ENCODE measurements around the gene TSPAN13.

Gene TSPAN13

DNA sequence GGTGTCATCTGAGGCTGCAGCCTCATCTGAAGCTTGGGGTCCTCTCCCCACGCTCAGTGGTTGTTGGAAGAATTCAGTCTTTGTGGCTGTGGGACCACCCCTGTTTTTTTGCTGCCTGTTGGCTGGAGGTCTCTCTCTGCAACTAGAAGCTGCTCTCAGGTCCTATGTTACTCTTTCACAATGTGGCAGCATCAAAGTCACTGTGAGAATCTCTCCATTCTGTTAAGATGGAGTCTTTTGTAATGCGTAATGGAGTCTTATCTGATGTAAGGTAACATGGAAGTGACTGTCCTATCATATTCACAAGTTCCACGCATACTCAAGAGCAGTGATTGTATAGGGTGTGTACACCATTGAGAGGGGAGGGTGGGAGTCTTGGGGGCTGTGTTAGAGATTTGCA is 24.9 kb downstream of the TSPAN13 start:
- DNase-seq = no peak

DNA sequence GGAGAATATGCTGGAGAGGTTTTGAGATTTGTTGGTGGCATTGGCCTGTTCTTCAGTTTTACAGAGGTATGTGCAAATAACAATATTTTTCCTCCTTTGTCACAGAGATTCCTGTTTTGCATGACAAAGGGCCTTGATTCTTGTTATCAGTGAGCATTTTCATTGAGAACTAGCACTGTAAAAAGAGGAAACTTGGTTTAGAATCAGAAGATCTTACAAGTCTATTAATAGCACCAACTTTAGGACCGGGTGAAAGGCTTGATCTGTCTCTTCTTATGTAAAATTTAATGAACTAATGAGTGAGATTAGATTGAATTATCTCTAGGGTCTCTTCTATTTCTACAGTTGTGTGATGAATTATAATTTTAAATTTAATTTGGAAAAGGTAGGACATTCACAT is 25.5 kb downstream of the TSPAN13 start:
- peak; percentile 53 for DNase-seq

DNA sequence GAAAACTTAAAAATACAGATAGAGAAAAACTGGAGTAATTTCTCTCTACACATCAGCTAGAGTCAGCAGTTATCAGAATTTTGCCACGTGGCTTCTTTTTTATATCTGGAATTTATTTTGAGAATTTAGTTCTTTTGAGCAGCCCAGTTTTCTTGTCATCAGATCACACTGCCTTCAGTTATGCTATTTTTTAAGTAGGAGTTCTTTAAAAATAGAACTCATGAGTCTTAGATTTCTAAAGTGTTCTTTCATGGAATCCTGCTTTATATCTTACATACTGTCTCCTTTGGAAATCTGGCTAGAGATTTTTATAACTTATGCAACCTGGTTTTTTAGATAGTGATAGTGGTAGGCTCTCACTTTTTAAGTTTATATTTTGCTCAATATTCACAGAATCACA is 27.0 kb downstream of the TSPAN13 start:
- no peak for DNase-seq

DNA sequence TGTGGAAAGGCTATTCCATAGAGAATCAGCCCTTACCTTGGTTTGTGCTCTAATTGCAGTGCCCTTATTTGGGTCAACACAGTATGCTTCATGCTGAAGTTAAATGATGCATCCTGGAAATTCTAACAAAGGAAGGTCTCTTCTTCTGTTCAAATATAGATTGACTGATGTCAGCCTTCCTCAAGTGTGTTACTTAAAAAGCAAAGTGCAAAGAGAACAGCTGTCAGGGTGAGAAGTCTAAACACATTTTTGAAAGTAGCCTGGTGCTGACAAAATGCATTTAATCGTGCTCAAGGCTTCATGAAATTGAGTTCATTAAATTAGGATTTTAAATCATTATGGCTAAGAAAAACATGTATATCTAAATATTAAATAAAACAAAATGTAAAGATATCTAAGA is 31.8 kb downstream of the TSPAN13 start:
- no peak for DNase-seq

DNA sequence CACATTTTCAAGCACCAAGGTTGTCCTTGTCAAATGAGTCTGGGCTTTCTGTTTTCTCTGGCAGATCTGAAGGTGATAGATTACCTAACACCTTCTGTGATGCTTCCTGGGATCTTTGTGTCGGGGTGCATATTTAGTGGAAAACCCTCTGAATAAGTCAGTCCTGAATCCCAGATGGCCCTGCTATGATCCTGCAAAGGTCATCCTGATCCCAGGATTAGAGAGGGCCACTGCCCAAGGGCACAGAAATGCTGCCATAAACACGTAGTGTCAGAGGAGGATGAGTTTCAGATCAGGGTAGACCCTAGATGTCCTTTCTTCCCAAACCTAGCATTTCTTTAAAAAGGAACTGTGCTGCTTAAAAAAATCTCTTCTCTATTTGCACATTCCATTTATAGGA is 32.3 kb downstream of the TSPAN13 start:
- DNase-seq = no peak

DNA sequence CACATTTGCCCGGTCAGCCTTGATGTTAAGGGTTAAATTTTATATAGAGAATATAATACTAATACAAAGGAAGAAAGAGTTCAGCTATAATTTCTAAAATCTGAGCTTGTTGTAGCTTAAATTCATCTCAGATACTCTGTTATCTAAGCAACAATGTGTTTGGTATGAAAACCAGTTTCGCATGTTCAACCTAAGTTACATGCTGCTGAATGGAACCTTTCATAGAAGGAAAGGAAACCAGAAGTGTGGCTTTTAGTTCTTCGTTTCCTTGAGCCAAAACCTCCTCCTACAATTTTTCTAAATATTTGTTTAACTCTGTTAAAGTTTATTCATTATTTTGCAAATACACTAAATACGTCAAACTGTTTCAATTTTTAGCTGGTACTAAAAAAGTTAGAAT is 32.7 kb downstream of the TSPAN13 start:
- no peak for DNase-seq

DNA sequence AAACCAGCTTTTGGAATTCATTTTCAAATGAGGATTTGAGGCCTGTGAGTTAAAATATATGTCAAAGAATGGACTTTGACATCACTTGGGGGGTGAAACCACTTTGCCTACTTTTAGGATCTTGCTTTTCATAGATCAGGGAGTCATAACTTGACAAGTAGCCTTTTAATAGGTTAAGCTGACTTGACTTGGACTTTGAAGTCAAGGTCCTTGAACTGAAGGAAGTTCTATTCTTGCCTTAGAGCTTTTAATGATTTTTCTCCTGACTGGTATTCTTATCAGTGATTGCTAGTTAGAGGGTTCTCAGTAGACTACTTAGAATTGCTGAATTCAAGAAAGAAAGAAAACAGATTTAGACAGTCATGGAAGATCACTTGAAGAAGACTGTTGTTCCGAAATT is 33.6 kb downstream of the TSPAN13 start:
- no peak for DNase-seq

DNA sequence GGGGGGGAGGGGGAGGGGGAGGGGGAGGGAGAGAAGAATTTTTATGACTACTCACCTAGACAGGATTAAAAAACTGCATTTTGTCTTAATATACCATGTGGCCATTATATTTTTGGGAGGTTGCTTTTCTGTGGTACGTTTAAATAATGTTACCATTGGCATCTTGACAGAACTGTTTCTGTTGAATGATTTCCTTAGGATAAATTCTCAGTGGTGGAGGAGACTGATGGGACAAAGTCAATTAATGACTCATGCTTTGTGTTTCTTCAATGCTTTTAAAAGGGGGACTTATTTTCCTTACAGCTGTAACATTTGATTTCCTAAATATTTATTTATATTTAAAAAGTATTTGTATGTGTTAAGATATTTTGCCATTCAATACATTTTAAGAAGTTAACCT is 37.5 kb downstream of the TSPAN13 start:
- DNase-seq = no peak

DNA sequence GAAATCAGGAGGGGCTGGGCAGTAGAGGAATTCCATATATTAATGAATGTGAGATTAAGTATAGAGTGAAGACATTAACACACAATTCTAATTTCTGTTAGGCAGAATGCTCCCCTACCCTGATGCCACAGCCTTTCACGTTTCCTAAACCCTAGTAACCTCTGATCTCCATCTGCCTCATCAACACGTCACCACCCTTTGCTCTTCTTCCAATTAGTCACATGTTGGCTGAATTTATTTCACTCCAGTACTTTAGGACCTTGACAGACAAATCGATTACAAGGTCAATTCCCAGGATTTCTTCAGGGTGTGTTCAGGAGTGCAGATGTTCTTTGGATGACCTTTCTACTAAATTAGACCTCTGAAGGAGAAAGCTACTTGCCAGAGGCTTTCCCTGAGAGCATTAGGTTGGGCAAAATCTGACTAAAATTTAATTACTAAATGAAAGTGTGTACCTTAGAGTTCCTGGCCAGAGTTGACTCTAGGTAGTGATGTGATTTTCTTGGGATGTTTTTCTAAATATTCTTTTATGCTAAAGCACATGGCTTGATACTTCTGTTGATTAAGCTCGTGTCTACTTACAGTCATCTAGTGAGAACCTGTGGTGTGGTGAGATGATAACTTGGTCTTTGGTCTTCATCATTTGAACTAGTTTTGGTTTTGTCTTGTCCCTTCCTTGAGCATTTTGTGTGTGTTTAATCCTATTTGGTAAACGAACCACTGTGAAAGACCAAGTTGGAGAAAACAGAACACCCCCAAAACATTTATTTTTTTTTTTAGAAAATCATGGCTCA is 38.5 kb downstream of the TSPAN13 start:
- no peak for DNase-seq

DNA sequence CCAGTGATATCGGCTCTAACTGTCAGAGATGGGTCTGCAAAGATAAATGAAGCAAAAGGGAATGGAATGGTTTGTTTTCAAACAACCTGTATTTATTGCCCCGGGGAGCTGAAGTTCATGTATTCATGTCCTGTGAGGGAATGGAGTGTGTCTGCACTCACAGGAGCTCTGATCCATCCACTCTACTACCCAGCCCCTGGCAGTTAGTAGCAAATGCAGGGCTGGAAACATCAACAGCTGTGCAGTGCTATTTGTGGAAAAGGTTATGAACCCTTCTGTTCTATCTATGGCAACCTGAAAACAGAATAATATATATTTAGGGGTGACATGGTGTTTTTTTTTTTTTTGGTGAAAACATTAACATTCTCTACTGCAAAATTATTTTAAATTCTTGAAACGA is 41.4 kb downstream of the TSPAN13 start:
- DNase-seq = no peak

DNA sequence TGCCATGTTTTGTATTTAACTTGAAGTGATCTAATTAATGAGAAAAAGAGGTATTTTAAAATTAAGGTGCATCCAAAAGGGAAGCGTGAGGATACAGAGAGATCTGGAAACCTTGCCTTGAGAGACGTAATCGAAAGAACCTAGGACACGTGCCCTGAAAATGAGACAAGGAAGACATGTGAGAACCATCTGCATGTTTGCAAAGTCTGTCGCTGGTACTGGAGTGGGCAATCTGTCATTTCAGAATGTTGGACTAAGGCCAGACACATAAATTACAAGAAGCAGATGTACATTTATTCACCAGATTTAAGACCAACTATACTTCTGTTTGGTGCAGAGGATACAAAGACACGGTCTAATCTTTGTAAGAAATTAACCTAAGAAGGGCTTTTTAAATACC is 42.1 kb downstream of the TSPAN13 start:
- no peak for DNase-seq

DNA sequence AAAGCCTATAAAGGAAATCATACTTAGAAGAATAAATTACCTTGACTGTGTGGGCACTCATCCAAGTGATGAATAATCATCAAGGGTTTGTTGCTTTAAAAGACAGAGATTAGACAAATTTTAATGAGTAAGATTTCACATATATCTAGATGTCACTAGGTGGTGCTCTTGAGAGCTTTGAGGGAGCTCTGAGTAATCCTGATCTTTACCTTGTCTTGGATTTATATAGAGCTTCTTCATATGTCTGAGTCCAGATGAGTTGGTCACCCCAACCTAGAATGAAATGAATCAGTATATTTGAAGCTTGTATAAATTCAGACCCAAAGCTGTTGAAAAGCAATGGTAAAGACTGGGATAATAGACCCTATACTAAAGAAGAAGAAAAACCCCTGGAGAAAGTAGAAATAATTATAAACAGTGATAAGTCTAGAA is 47.6 kb downstream of the TSPAN13 start:
- DNase-seq = peak; percentile 62

DNA sequence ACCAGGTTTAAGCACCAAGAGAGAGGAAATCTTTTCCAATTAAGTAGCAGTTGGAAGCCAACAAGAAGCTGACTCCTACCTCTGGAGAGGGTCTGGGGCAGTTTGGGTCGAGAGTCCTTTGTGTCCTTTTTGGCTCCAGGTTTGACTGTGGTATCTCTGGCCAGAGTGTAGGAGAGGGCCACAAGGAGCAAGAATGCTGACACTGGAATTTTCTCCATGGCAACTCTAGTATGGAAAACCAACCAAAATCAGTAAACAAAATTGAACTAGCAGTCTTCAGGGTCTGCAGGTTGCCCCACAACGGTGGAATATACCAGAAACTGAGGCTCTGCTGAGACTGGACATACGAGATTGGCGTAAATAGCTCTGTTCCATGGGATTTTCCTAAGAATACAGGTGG is 48.0 kb downstream of the TSPAN13 start:
- DNase-seq = no peak

DNA sequence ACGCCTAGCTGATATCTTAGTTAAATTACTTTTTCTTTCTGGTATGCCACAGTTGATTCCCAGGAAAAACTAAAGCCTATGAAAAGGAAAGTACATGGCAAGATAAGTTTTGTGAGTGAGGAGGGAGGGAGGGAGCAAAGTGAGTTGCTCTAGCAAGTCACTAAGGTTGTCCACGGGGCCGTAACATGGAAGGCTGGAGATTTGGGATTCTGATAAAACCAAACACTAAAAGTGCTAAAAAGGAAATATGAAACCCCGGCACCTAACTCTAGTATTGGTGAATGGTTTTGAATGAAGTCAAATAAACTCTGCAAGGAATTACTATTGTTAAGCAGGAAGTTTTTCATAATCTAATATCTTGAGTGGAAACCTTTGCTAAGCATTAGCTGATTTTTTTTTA is 49.6 kb downstream of the TSPAN13 start:
- DNase-seq = no peak

DNA sequence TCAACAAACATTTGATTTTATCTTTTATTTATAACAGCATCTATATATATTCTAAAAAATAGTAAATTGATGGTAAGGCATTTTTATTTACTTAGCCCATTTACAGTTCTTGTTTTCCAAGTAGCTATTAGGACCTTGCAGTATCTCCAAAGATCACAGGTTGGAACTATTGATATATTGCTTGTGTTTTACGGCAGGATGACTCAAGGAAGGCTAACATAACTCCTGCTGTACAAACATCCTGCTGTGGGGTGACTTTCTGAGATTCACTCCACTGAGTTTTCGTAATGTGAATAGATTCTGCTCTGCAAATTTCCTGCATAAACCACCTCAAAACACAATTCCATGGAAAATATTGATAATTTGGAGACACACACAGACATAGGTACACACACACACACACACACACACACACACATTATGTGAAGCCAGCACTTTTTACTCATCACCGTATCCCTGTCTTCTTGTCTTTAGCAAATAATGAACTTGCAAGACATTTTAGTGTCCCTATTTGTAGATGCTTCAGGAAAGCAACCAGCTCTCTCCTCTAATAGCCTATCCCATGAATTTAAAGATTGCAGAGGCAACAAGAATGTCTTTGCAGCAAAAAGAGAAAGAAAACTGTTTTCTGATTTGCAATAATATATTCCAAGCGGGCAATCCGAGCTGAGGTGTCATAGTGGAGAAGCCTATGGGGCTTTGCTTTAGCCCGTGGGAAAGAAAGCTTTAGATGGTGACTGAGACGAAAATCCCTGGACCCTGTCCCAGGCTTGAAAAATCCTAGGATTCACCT is 50.5 kb downstream of the TSPAN13 start:
- DNase-seq = no peak

DNA sequence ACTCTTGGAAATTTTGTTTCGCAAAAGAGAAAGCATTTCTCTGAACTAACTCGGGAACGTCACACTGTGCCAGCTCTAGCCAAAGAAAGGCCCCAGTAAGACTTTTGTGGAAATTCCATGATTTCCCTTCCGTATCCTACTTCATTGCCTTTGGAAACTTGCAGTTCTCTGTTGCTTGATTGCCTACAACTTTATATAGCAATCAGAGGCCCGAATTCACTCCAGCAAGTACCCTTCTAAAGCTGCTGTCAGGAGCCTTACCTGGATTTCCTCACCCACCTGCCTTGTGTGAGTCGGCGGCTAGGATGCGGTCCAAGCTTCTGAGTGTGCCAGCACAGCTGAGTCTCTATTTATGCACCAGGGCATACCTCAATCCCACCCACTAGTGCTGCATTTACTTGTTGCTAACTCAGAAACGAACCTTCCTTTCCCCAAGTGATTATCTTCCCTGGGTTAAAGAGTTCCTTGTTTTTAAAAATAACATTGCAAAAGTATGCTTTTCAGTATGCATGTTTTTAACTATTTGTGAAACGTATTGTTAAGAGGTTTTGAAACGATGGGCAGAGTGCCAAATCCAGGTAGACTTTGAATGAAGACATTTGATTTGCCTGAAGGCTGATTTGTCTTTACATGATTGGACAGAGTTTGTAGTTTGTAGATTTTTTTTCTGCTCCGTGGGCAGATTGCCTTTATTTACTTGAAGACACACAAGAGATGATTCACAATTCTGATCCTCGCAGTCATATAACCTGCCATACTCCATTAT is 51.3 kb downstream of the TSPAN13 start, which contains the start of gene AGR2:
Gene AGR2, minus strand, starts transcription at position 326 of the 766 bp plus-strand sequence. CDS start 3,203 bp downstream, outside the sequence.
- DNase-seq = no peak

DNA sequence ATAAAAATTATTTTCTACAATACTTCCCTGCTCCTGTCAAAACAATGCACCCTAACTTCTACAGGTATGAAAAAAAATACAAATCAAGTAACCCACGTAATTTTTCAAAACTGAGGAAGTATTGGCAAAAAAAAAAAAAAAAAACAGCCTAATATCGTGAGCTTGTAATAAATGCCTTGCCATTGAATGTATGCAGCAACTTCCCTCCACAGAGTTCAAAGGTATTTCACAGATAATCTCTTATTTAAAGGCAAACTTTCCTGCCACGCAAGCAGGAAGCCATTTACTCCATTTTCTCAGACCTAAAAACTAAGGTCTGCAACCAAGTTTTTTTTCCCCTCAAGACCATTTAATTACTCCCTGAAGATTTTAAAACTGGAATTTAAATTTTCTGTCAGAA is 51.9 kb downstream of the TSPAN13 start:
- no peak for DNase-seq

DNA sequence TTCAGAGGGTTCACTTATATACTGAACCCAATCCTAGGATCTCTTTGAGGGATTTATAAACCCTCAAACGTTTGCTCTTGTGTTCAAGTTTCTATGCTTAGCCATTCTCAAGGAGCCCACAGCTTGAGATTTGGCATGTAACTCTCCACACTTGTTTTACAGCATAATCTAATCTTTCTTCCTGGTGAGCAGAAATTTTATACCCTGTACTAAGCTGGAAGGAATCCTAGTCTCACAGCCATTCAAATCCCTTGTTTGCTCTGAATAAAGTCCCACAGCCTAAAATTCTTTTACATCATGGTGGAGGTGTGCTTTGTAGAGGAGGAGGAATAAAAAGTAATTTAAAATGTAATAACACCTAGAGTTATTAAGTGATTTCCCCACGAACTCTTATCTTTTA is 56.6 kb downstream of the TSPAN13 start:
- DNase-seq = no peak

DNA sequence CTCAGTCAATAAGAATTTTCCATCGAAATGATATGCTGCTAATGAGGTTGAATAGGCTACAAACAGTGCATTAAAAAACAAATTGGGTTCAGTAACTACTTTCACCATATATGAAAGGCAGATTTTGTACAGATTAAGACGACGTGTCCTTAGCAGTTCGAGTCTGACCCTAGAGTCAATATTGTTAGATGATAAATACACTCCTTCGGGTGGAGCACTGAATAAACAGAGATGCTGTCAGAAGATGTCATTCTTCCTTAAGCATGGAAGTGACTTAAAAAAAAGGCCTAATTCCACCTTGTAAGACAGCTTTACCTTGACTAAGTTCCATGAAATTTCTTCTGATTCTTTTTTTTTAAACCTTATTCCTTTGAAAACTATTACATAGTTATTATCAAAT is 57.0 kb downstream of the TSPAN13 start:
- no peak for DNase-seq

DNA sequence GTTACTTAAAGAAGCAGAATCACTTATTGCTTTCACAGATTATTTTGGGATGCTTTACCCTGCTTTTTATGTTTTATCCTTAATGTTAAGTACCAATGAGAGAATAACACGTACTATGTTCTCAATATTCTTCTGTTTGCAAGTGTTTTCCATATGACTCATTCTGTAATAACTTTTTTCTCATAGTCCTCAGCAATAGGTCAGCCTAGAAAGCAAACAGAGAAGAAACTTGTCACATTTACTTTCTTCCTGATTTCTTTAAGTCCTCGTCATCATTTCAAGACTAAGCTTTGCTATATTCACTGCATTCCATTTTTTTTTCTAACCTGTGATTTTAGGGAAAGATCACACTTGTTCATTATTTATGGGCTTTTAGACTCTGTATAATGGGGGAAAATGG is 58.0 kb downstream of the TSPAN13 start:
- no peak for DNase-seq

DNA sequence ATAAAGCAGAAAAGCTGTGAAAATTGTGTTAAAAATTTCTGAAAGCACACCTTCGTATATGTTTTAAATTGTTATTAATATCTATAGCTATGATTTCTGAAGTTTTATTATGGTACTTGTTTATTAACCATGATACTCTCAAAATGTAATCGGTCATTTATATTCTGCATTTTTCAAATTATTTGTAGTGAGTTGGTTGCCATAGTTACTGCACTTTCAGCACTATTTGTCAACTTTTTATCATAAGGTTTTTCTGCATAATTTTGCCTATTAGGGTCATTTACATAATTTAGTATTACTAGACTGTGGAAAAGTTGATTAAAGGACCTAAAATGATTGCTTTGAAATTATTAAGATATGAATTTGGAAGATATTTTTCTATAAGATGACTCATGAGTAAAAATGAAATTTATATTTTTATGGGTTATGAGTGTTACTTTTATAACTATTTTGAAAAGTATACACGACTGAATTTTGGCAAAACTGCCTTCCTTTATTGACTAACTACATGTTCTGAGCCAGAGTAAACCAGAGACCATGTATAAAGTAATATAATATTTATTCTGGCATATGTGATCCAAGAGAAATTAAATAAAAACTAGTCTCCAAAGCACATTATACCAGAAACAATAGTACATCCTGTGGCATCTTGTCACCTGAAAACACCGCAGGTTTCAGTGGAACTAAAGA is 59.1 kb downstream of the TSPAN13 start:
- DNase-seq = no peak

DNA sequence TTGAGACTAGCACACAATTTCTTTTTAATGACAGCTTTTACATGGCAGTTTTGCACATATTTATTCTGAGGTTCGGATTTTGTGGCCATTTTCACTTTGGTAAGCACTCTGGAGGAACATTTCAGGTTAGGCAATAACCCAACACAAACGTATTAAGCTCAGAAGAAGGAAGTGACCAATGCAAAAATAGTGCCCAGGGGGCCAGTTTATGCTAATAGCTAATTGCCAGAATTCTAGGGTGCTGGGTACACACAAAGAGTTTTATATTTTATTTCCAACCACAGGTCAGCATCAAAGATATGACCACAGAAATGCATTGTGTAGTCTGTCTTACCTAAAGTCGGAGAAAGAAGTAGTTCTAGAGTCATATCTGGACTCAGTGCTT is 59.7 kb downstream of the TSPAN13 start:
- DNase-seq = no peak

DNA sequence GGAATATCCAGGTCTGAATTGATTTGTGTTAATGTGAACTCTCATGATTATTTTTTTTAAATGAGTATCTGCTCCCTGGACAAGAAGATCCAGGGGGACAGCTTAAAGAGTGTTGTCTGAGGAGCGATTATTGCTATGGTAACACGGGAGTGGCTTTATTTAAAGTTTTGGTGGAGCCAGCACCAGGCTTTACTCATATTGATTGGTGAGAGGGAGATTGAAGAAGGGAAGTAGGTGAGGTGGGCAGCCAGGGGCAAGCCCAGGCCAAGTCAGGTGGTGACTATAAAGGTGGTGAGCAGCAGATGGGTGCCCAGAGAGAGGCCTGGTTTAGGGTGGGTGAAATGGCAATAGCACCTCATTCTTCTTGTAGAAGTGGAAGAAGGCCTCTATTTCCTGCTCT is 61.4 kb downstream of the TSPAN13 start:
- DNase-seq = no peak

Data from OCI-M1 (cell line).